ENCODE data around the gene PATL2. TPM values are rescaled to one million over a fixed set of nuclear protein-coding genes. Genes with fewer than 3 reads are reported as not detected.

PATL2 gene
- total and polyA plus RNA-seq, 2 donors (not counting 1 experiment from before 2014, with no cell fraction given): 0.40 to 1.3 TPM

DNA sequence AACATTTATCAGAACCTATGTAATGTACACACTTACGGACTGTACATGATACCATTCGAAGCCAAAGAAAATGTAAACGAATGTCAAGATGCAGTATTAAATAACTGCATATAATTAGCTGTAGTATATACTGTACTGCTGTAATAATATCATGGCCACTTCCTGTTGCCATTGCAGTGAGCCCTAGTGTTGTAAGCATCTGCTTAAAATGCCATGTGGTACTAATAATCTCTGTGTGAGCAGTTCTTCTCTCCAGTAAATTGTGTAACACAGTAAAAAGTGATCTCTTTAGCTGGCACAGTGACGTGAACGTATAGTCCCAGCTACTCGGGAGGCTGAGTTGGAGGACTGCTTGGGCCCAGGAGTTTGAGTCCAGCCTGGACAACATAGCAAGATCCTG is 56.3 kb downstream of the PATL2 start:
- no peaks in the 10 kb centered on the region for H3K9me3 ChIP-seq (ENCODE audit: control insufficient read depth, insufficient read depth, low read depth, low read length)
- no peak overlapping the region for H3K4me2 ChIP-seq (ENCODE audit: extremely low read depth, insufficient read depth, low read length)
- H3K9ac ChIP-seq (ENCODE audit: insufficient read depth, low read length): no peak overlapping the region
- H3K79me2 ChIP-seq (ENCODE audit: control insufficient read depth, insufficient read depth, low read length): no peaks in the 10 kb centered on the region
- H3K27ac ChIP-seq (ENCODE audit: insufficient read depth, low read length): no peak overlapping the region
- no peaks in the 10 kb centered on the region for H3K4me1 ChIP-seq (ENCODE audit: control insufficient read depth, extremely low read depth, insufficient read depth, low read length)
- no peaks in the 10 kb centered on the region for H4K20me1 ChIP-seq (ENCODE audit: control insufficient read depth, extremely low read depth, insufficient read depth, low read length)
- H2AFZ ChIP-seq (ENCODE audit: low read length): no peak overlapping the region
- peaks cover 8% of the 10 kb centered on the region for H3K36me3 ChIP-seq (ENCODE audit: control insufficient read depth, insufficient read depth, low read length)
- DNase-seq (ENCODE audit: low read depth in 2 of 2): peak in 1 of 2 donors; percentile 18
- no peaks in the 10 kb centered on the region for H3K27me3 ChIP-seq (ENCODE audit: control insufficient read depth, insufficient read depth, low read length)
- no peak overlapping the region for H3K4me3 ChIP-seq (replicated peaks in 1 of 4; ENCODE audit: control extremely low read depth in 1 of 4, insufficient read depth in 1 of 4, low read depth in 3 of 4, low read length in 4 of 4)
- no peak for TF ChIP-seq EZH2 (IDR thresholded peaks at IDR 0.05; ENCODE audit: low read length, missing control alignments)
- TF ChIP-seq, protein P1, sequence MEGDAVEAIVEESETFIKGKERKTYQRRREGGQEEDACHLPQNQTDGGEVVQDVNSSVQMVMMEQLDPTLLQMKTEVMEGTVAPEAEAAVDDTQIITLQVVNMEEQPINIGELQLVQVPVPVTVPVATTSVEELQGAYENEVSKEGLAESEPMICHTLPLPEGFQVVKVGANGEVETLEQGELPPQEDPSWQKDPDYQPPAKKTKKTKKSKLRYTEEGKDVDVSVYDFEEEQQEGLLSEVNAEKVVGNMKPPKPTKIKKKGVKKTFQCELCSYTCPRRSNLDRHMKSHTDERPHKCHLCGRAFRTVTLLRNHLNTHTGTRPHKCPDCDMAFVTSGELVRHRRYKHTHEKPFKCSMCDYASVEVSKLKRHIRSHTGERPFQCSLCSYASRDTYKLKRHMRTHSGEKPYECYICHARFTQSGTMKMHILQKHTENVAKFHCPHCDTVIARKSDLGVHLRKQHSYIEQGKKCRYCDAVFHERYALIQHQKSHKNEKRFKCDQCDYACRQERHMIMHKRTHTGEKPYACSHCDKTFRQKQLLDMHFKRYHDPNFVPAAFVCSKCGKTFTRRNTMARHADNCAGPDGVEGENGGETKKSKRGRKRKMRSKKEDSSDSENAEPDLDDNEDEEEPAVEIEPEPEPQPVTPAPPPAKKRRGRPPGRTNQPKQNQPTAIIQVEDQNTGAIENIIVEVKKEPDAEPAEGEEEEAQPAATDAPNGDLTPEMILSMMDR (conservative IDR thresholded peaks at IDR 0.05 in 1 of 2, IDR thresholded peaks at IDR 0.05 in 1 of 2; ENCODE audit: low read depth in 1 of 2, low read length in 2 of 2): no peak

DNA sequence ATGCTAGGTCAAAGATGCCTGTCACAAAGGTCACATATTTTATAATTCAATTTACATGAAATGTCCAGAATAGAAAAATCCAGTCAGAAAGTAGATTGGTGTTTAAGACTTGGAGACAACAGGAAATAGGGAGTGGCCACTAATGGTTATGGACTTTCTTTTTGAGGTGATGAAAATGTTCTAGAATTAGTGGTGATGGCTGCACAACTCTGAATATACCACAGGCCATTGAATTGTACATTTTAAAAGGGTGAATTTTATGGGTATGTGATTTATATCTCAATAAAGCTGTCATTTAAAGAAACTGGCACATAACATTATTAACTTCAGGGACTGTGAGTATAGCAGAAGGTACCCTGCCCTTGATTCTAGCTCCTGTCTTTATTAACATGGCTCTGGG is 63.5 kb downstream of the PATL2 start:
- H3K27me3 ChIP-seq (ENCODE audit: control insufficient read depth, insufficient read depth, low read length): no peaks in the 10 kb centered on the region
- H3K9me3 ChIP-seq (ENCODE audit: control insufficient read depth, insufficient read depth, low read depth, low read length): no peaks in the 10 kb centered on the region
- no peak overlapping the region for H3K9ac ChIP-seq (ENCODE audit: insufficient read depth, low read length)
- no peaks in the 10 kb centered on the region for H3K79me2 ChIP-seq (ENCODE audit: control insufficient read depth, insufficient read depth, low read length)
- peaks cover 4% of the 10 kb centered on the region for H3K36me3 ChIP-seq (ENCODE audit: control insufficient read depth, insufficient read depth, low read length)
- H3K4me1 ChIP-seq (ENCODE audit: control insufficient read depth, extremely low read depth, insufficient read depth, low read length): no peaks in the 10 kb centered on the region
- H3K27ac ChIP-seq (ENCODE audit: insufficient read depth, low read length): no peak overlapping the region
- DNase-seq (ENCODE audit: low read depth in 2 of 2): no peak
- no peaks in the 10 kb centered on the region for H4K20me1 ChIP-seq (ENCODE audit: control insufficient read depth, extremely low read depth, insufficient read depth, low read length)
- H2AFZ ChIP-seq (ENCODE audit: low read length): no peak overlapping the region
- no peak for TF ChIP-seq EZH2 (IDR thresholded peaks at IDR 0.05; ENCODE audit: low read length, missing control alignments)
- TF ChIP-seq, protein P1 (conservative IDR thresholded peaks at IDR 0.05 in 1 of 2, IDR thresholded peaks at IDR 0.05 in 1 of 2; ENCODE audit: low read depth in 1 of 2, low read length in 2 of 2): no peak
- H3K4me2 ChIP-seq (ENCODE audit: extremely low read depth, insufficient read depth, low read length): no peak overlapping the region
- H3K4me3 ChIP-seq (replicated peaks in 1 of 4; ENCODE audit: control extremely low read depth in 1 of 4, insufficient read depth in 1 of 4, low read depth in 3 of 4, low read length in 4 of 4): no peak overlapping the region

DNA sequence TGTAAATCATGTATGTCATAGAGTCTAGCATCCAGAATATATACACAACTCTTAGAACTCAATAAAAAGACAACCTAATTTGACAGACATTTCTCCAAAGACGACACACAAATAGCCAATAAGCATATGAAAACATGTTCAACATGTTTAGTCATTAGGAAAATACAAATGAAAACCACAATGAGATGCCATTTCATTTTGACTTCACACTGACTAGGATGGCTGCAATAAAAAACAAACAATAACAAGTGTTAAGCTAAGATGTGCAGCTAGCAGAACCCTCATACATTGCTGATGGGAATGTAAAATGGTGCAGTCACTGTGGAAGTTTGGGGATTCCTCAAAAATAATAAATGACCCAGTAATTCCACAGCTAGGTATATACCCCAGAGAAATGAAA is 64.1 kb downstream of the PATL2 start:
- Histone ChIP-seq H3K36me3 (ENCODE audit: control insufficient read depth, insufficient read depth, low read length) (peaks cover 4% of the 10 kb centered on the region), H3K9me3 (ENCODE audit: control insufficient read depth, insufficient read depth, low read depth, low read length) (no peaks in the 10 kb centered on the region), H3K4me2 (ENCODE audit: extremely low read depth, insufficient read depth, low read length) (no peak overlapping the region), H3K27ac (ENCODE audit: insufficient read depth, low read length) (no peak overlapping the region), H3K79me2 (ENCODE audit: control insufficient read depth, insufficient read depth, low read length) (no peaks in the 10 kb centered on the region), H3K4me3 (replicated peaks in 1 of 4; ENCODE audit: control extremely low read depth in 1 of 4, insufficient read depth in 1 of 4, low read depth in 3 of 4, low read length in 4 of 4) (no peak overlapping the region), H4K20me1 (ENCODE audit: control insufficient read depth, extremely low read depth, insufficient read depth, low read length) (no peaks in the 10 kb centered on the region), H3K9ac (ENCODE audit: insufficient read depth, low read length) (no peak overlapping the region), H3K4me1 (ENCODE audit: control insufficient read depth, extremely low read depth, insufficient read depth, low read length) (no peaks in the 10 kb centered on the region), H2AFZ (ENCODE audit: low read length) (no peak overlapping the region), H3K27me3 (ENCODE audit: control insufficient read depth, insufficient read depth, low read length) (no peaks in the 10 kb centered on the region)
- DNase-seq (ENCODE audit: low read depth in 2 of 2): no peak
- no peak for TF ChIP-seq EZH2 (IDR thresholded peaks at IDR 0.05; ENCODE audit: low read length, missing control alignments)
- TF ChIP-seq, protein P1 (conservative IDR thresholded peaks at IDR 0.05 in 1 of 2, IDR thresholded peaks at IDR 0.05 in 1 of 2; ENCODE audit: low read depth in 1 of 2, low read length in 2 of 2): no peak

Measured in fibroblast of lung (primary cell).